Femur (tissue), 1 donor: Measurements from ENCODE around the gene RNASEH1.
"Not testable (repeated sequence)": the region's sequence is repeated elsewhere in the genome, so short reads cannot be mapped to it uniquely, and the experiment has no call there.

Experiments used
- DNase-seq: peaks from one replicate; pipeline ENCODE4 v3.0.0-alpha.2; 2017

Gene RNASEH1

GRCh38 chr2:3517948-3518495 lies 40.1 kb downstream of the RNASEH1 start:
- DNase-seq, result no peak

DNA sequence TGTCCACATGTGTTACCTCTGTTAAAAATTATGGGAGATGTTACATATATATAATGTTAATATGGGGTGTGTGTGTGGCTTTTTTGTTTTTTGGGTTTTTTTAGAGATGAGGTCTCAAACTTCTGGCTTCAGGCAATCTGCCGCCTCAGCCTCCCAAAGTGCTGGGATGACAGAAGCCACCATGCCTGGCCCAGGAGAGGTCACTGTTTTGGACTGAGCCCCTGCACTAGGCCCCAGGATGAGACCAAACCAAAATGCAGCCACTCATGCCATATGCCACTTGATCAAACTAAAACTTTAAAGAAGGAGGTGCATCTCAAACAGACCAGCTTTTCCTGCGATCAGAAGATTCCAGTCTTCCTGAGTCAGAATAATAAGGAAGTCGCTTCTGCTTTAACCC lies 41.3 kb downstream of the RNASEH1 start:
- no peak for DNase-seq

DNA sequence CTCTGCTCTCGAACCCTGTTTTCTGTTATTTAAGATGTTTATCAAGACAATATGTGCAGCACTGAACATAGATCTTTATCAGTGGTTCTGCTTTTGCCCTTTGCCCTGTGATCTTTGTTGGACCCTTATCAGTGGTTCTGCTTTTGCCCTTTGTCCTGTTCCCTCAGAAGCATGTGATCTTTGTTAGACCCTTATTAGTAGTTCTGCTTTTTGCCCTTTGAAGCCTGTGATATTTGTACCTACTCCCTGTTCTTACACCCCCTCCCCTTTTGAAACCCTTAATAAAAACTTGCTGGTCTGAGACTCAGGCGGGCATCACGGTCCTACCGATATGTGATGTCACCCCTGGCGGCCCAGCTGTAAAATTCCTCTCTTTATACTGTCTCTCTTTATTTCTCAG lies 42.7 kb downstream of the RNASEH1 start:
- DNase-seq, result not testable (repeated sequence)

GRCh38 chr2:3513026-3513810 lies 44.9 kb downstream of the RNASEH1 start:
- DNase-seq, result no peak

DNA sequence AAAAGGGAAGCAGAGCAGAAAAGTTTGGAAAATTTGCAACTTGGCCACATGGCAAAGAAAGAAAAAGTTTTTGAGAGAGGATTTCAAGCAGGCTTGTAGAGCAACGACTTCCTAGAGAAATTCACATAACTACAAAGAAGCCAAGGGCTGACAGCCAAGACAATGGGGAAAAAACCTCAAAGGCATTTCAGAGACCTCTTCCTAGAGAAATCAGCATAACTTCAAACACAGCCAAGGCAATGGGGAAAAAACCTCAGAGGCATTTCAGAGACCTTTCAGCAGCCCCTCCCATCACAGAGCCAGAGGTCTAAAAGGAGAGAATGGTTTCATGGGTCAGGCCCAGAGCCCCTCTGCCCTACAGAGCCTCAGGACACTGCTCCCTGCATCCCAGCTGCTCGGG lies 46.0 kb downstream of the RNASEH1 start:
- DNase-seq, result no peak

DNA sequence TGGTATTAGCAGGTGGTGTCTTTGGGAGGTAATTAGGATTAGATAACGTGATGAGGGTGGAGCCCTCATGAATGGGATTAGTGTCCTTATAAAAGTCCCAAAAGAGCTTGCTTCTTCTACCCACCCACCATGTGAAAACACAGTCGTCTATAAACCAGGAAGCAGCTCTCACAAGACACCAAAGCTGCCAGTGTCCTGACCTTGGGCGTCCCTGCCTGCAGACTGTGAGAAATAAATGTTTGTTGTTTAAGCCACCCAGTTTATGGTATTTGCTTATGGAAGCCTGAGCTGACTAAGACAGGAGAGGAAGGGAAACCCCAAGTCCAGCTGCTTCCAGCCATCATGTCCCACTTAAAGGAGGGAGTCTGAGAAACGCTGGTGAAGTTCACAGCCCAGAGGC lies 52.4 kb downstream of the RNASEH1 start:
- DNase-seq, result no peak

GRCh38 chr2:3504741-3505140 lies 53.4 kb downstream of the RNASEH1 start:
- DNase-seq, result no peak

GRCh38 chr2:3503483-3503882 lies 54.6 kb downstream of the RNASEH1 start:
- no peak for DNase-seq

GRCh38 chr2:3503046-3503445 lies 55.1 kb downstream of the RNASEH1 start:
- DNase-seq, result no peak

GRCh38 chr2:3500326-3500899 lies 57.7 kb downstream of the RNASEH1 start:
- DNase-seq, result no peak

DNA sequence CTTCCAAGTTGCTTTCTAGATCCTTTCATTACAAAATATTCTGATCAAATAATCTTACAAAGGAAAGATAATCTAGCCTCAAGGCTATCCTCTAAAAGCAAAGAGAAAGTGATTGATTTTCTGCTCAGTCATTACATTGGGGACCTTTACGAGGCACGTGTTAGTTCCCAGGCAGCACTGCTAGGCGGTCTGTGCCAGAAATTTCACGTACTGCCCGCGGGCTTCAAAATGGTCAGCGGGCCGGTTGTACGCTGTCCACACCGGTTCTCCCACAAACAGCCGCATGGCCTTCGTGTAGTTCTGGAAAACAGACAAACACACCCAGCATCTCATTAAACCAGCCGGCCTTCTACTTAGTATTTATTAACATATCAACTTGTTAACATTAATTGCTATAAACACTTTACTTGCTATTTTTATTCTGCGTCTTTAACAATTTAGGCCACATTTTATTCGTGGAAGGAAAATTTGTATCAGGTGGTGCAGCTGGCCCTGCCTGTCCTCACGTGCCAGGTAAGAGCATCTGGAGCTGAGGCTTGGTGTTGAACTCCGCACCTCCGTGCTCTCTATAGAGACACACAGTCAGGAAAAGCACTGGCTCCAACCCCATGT lies 59.2 kb downstream of the RNASEH1 start:
- no peak for DNase-seq

- DNase-seq, result not testable (repeated sequence)
Measured at GRCh38 chr2:3496708-3497080, 61.4 kb downstream of the RNASEH1 start.
